Thyroid gland (tissue), 4 donors: ENCODE data around the gene ATP9B. TPM values are rescaled to one million over a fixed set of nuclear protein-coding genes. Genes with fewer than 3 reads are reported as not detected.
A peak's percentile ranks its signal among the peaks of the same experiment; 100 is the strongest.

Experiments used
- DNase-seq, 2 donors: peaks; one replicate each; pipeline ENCODE4 v3.0.0-alpha.2; 2019
- H3K27ac ChIP-seq, 3 donors: fragments of 200-600 bp; sonication (generic); 1 replicate in 2 of 3; 2 replicates in 1 of 3; pipeline ENCODE4 v1.5.1; 2016 to 2019; ENCODE audit warnings: mild to moderate bottlenecking in 1 of 3, moderate library complexity in 1 of 3
- H3K27me3 ChIP-seq: fragments of 200-600 bp; sonication (generic); one replicate; pipeline ENCODE4 v1.5.1; 2019
- H3K36me3 ChIP-seq, 2 donors: fragments of 200-600 bp; sonication (generic); one replicate each; pipeline ENCODE4 v1.5.1; 2016 to 2019
- H3K4me1 ChIP-seq, 2 donors: fragments of 200-600 bp; sonication (generic); one replicate each; pipeline ENCODE4 v1.5.1; 2017 to 2019
- H3K4me3 ChIP-seq, 3 donors: fragments of 200-600 bp; sonication (generic); replicated peaks in 1 of 3; 1 replicate in 2 of 3; 2 replicates in 1 of 3; pipeline ENCODE4 v1.5.1; 2016; ENCODE audit warnings: mild to moderate bottlenecking in 1 of 3
- H3K9me3 ChIP-seq: fragments of 200-600 bp; sonication (generic); one replicate; pipeline ENCODE4 v1.5.1; 2017
- POLR2A ChIP-seq, 2 donors: fragments of 450-650 bp; IDR thresholded peaks; one replicate each; pipeline ENCODE4 v1.6.1; 2017; ENCODE audit warnings: antibody characterized with exemption in 2 of 2, mild to moderate bottlenecking in 2 of 2, moderate library complexity in 1 of 2
- WGBS, 2 donors: methylation state at CpG; one replicate each; pipeline ENCODE4 v1.1.5; 2017; 5-methylcytosine and 5-hydroxymethylcytosine counted together
- intact Hi-C: fragments of 100-400 bp; cut with DNase I; formaldehyde crosslinking; loops from one replicate; pipeline ENCODE4 v1.15.1; 2023
- total RNA-seq, 4 donors: library from RNA; depleted of rRNA; stranded (reverse); fragments of >200 nt; gene quantifications; one replicate each; pipeline ENCODE4 v1.2.3, GENCODE V29; 2016
- TF ChIP-seq, protein P1 (sequence below), 6 experiments: fragments of 200-600 bp in 3 of 6; fragments of 450-650 bp in 3 of 6; sonication (generic) in 3 of 6; IDR thresholded peaks; one replicate each; pipeline ENCODE4 v1.5.1; 2016 to 2019; ENCODE audit warnings: antibody characterized with exemption in 6 of 6, mild to moderate bottlenecking in 2 of 6, inconsistent platforms in 1 of 6, moderate library complexity in 1 of 6

Gene ATP9B
- total RNA-seq, 4 donors from 2014 or later, result 30.6 to 58.1 (median 48.2) TPM

GRCh38 chr18:79421275-79421857 lies 352.2 kb downstream of the ATP9B start:
- no peak for DNase-seq
- no peaks in the 10 kb centered on the region for H3K27me3 ChIP-seq
- intact Hi-C loops, result no loop called here
- H3K4me3 ChIP-seq, result no peak overlapping the region
- H3K4me1 ChIP-seq, result peaks cover 0 to 4% of the 10 kb centered on the region in 2 donors
- no peaks in the 10 kb centered on the region for H3K9me3 ChIP-seq
- TF ChIP-seq, protein P1, sequence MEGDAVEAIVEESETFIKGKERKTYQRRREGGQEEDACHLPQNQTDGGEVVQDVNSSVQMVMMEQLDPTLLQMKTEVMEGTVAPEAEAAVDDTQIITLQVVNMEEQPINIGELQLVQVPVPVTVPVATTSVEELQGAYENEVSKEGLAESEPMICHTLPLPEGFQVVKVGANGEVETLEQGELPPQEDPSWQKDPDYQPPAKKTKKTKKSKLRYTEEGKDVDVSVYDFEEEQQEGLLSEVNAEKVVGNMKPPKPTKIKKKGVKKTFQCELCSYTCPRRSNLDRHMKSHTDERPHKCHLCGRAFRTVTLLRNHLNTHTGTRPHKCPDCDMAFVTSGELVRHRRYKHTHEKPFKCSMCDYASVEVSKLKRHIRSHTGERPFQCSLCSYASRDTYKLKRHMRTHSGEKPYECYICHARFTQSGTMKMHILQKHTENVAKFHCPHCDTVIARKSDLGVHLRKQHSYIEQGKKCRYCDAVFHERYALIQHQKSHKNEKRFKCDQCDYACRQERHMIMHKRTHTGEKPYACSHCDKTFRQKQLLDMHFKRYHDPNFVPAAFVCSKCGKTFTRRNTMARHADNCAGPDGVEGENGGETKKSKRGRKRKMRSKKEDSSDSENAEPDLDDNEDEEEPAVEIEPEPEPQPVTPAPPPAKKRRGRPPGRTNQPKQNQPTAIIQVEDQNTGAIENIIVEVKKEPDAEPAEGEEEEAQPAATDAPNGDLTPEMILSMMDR (IDR thresholded peaks at IDR 0.05), result no peak
- TF ChIP-seq POLR2A (IDR thresholded peaks at IDR 0.05), result no peak
- H3K36me3 ChIP-seq, result no peaks in the 10 kb centered on the region
- 87 to 90% methylated on average over 25 to 26 of the region's 26 CpGs for WGBS, 2 donors
- H3K27ac ChIP-seq, result no peak overlapping the region

- Histone ChIP-seq H3K4me1 (peaks cover 0 to 4% of the 10 kb centered on the region in 2 donors), H3K27ac (no peak overlapping the region), H3K36me3 (no peaks in the 10 kb centered on the region), H3K4me3 (no peak overlapping the region), H3K27me3 (no peaks in the 10 kb centered on the region), H3K9me3 (no peaks in the 10 kb centered on the region)
- DNase-seq, result no peak
- intact Hi-C loops, result no loop called here
- 70 to 81% methylated on average over 22 to 24 of the region's 24 CpGs for WGBS, 2 donors
- TF ChIP-seq POLR2A (IDR thresholded peaks at IDR 0.05), result no peak
- TF ChIP-seq, protein P1 (IDR thresholded peaks at IDR 0.05), result no peak
Observed at GRCh38 chr18:79422022-79422782, 353.0 kb downstream of the ATP9B start.

GRCh38 chr18:79422783-79423165 lies 353.6 kb downstream of the ATP9B start:
- TF ChIP-seq, protein P1 (IDR thresholded peaks at IDR 0.05), result no peak
- TF ChIP-seq POLR2A (IDR thresholded peaks at IDR 0.05), result no peak
- Histone ChIP-seq H3K4me1 (peaks cover 0 to 4% of the 10 kb centered on the region in 2 donors), H3K36me3 (no peaks in the 10 kb centered on the region), H3K27me3 (no peaks in the 10 kb centered on the region), H3K9me3 (no peaks in the 10 kb centered on the region), H3K27ac (no peak overlapping the region), H3K4me3 (no peak overlapping the region)
- WGBS, 2 donors, result 89% methylated on average over 10 to 12 of the region's 12 CpGs
- intact Hi-C loops, result no loop called here
- no peak for DNase-seq

DNA sequence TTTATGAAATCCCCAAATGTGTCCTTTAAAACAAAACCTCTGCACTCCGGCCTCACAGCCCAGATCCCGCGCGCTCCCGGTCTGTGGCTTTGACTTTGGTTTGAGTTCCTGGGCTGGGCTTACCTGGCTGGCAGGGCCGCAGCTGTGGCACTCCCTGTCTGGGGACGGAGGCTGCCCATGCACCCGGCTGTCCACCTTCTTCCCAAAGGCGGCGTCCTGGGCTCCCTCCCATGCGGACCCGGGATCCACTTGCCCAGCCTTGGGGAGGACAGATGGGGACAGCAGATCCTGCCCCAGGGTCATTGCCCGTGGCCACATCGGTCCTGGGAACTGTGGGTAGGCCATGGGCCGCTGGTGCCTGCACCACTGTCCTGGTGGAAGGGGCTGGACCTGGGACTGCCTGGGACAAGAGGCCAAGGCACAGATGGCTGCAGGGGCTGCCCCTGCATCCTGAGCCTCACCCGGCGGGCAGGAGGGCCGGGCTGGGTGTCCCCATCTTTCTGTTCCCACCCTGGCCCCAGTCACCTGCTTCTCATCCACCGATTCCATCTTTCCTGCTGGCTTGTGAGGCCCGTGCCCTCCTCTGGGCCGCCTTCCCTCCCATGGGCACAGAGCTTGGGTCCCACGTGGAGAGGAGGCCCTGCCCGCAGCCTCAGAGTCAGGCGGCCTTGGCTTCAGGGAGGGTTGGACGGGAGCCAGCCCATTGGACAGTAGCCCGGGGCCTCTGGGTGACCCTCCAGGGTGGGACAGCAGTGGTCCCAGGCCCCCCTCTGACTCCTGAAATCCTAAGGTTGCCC lies 354.2 kb downstream of the ATP9B start:
- TF ChIP-seq, protein P1 (IDR thresholded peaks at IDR 0.05), result no peak
- no peak overlapping the region for H3K27ac ChIP-seq
- H3K36me3 ChIP-seq, result no peaks in the 10 kb centered on the region
- H3K27me3 ChIP-seq, result no peaks in the 10 kb centered on the region
- peaks cover 0 to 4% of the 10 kb centered on the region in 2 donors for H3K4me1 ChIP-seq
- no peaks in the 10 kb centered on the region for H3K9me3 ChIP-seq
- WGBS, 2 donors, result 73 to 84% methylated on average over 18 to 23 of the region's 26 CpGs
- intact Hi-C loops, result no loop called here
- DNase-seq, result peak in 1 of 2 donors; percentile 18
- H3K4me3 ChIP-seq, result no peak overlapping the region
